Neural progenitor cell (in vitro differentiated cells): Measurements from ENCODE around the gene SPATA24. TPM values are rescaled to one million over a fixed set of nuclear protein-coding genes. Genes with fewer than 3 reads are reported as not detected.

Experiments used
- DNase-seq: peaks from one replicate; pipeline ENCODE4 v3.0.0-alpha.2; 2016; ENCODE audit warnings: low spot score
- H2AFZ ChIP-seq: fragments of 200-600 bp; sonication (generic); replicated peaks from 2 replicates; pipeline ENCODE4 v1.6.1; 2016; ENCODE audit warnings: antibody characterized with exemption
- H3F3A ChIP-seq: fragments of 200-600 bp; sonication (generic); 2 replicates; pipeline ENCODE4 v1.6.1; 2016; ENCODE audit warnings: antibody characterized with exemption, low read depth
- H3K27ac ChIP-seq: fragments of 200-600 bp; sonication (generic); 2 replicates; pipeline ENCODE4 v1.5.1; 2016; ENCODE audit warnings: mild to moderate bottlenecking
- H3K27me3 ChIP-seq: fragments of 200-600 bp; sonication (generic); 2 replicates; pipeline ENCODE4 v1.6.1; 2016; ENCODE audit warnings: mild to moderate bottlenecking, moderate library complexity
- H3K36me3 ChIP-seq: fragments of 200-600 bp; sonication (generic); 2 replicates; pipeline ENCODE4 v1.5.1; 2016
- H3K4me1 ChIP-seq: fragments of 200-600 bp; sonication (generic); 2 replicates; pipeline ENCODE4 v1.6.1; 2016; ENCODE audit warnings: mixed run types
- H3K4me2 ChIP-seq: fragments of 200-600 bp; sonication (generic); 2 replicates; pipeline ENCODE4 v1.6.1; 2016
- H3K4me3 ChIP-seq: fragments of 200-600 bp; sonication (generic); 2 replicates; pipeline ENCODE4 v1.5.1; 2016
- H3K79me2 ChIP-seq: fragments of 200-600 bp; sonication (generic); 2 replicates; pipeline ENCODE4 v1.6.1; 2016; ENCODE audit warnings: low read depth
- H3K9ac ChIP-seq: fragments of 200-600 bp; sonication (generic); 2 replicates; pipeline ENCODE4 v1.6.1; 2016
- H3K9me3 ChIP-seq: fragments of 200-600 bp; sonication (generic); 2 replicates; pipeline ENCODE4 v1.5.1; 2016; ENCODE audit warnings: low read depth
- H4K20me1 ChIP-seq: fragments of 200-600 bp; sonication (generic); 2 replicates; pipeline ENCODE4 v1.6.1; 2016; ENCODE audit warnings: low read depth
- H3K27ac Mint-ChIP-seq: 3 replicates; pipeline ENCODE4 v1.8.0; 2021; ENCODE audit warnings: mixed read lengths
- H3K27me3 Mint-ChIP-seq: 2 replicates; pipeline ENCODE4 v1.8.0; 2022; ENCODE audit warnings: low read depth, mild to moderate bottlenecking, inconsistent platforms, moderate library complexity, mixed read lengths; ENCODE audit not compliant: insufficient read depth
- H3K36me3 Mint-ChIP-seq: 3 replicates; pipeline ENCODE4 v1.8.0; 2021; ENCODE audit warnings: mixed read lengths
- H3K4me1 Mint-ChIP-seq: 3 replicates; pipeline ENCODE4 v1.8.0; 2021; ENCODE audit warnings: mixed read lengths
- H3K4me3 Mint-ChIP-seq: 3 replicates; pipeline ENCODE4 v1.8.0; 2021; ENCODE audit warnings: mild to moderate bottlenecking, moderate library complexity, mixed read lengths
- H3K9me3 Mint-ChIP-seq: 3 replicates; pipeline ENCODE4 v1.8.0; 2020; ENCODE audit warnings: mixed read lengths
- CTCF ChIP-seq: fragments of 200-600 bp; sonication (generic); IDR thresholded peaks from 2 replicates; pipeline ENCODE4 v1.5.1; 2017; ENCODE audit warnings: antibody characterized with exemption, mild to moderate bottlenecking
- EZH2 ChIP-seq: fragments of 200-600 bp; sonication (generic); IDR thresholded peaks from 2 replicates; pipeline ENCODE4 v1.6.1; 2017; ENCODE audit warnings: antibody characterized with exemption, mild to moderate bottlenecking, moderate library complexity
- EZH2phosphoT487 ChIP-seq: fragments of 200-600 bp; sonication (generic); IDR thresholded peaks from 2 replicates; pipeline ENCODE4 v1.6.1; 2017; ENCODE audit warnings: antibody characterized with exemption
- total RNA-seq: library from RNA; depleted of rRNA; stranded (reverse); fragments of >200 nt; gene quantifications from 2 replicates; pipeline ENCODE4 v1.2.3, GENCODE V29; 2015; ENCODE audit warnings: low replicate concordance

SPATA24 gene
- total RNA-seq, 1 donor from 2014 or later, result 15.2 TPM

- no peaks in the 10 kb centered on the region for H4K20me1 ChIP-seq
- no peak overlapping the region for H3K27ac ChIP-seq
- no peaks in the 10 kb centered on the region for H3K36me3 ChIP-seq
- no peaks in the 10 kb centered on the region for H3K9me3 Mint-ChIP-seq
- H3K27me3 Mint-ChIP-seq, result no peaks in the 10 kb centered on the region
- no peak overlapping the region for H3K4me3 Mint-ChIP-seq
- H3K4me1 ChIP-seq, result peaks cover 14% of the 10 kb centered on the region
- no peaks in the 10 kb centered on the region for H3K79me2 ChIP-seq
- H2AFZ ChIP-seq, result no peak overlapping the region
- H3K4me3 ChIP-seq, result no peak overlapping the region
- H3K27me3 ChIP-seq, result no peaks in the 10 kb centered on the region
- peaks cover 14% of the 10 kb centered on the region for H3F3A ChIP-seq
- no peak overlapping the region for H3K9ac ChIP-seq
- H3K9me3 ChIP-seq, result no peaks in the 10 kb centered on the region
- H3K27ac Mint-ChIP-seq, result no peak overlapping the region
- TF ChIP-seq EZH2, result no peak
- TF ChIP-seq EZH2phosphoT487, result no peak
- no peak for TF ChIP-seq CTCF
- H3K4me2 ChIP-seq, result no peak overlapping the region
- H3K36me3 Mint-ChIP-seq, result peaks cover 25% of the 10 kb centered on the region
- peaks cover 6% of the 10 kb centered on the region for H3K4me1 Mint-ChIP-seq
- DNase-seq, result no peak
Observed at GRCh38 chr5:139425497-139425896, 21.6 kb upstream of the SPATA24 start.

GRCh38 chr5:139422307-139422893, 18.5 kb upstream of the SPATA24 start:
- H3K9me3 Mint-ChIP-seq, result no peaks in the 10 kb centered on the region
- H3K9me3 ChIP-seq, result no peaks in the 10 kb centered on the region
- H3K4me3 ChIP-seq, result no peak overlapping the region
- DNase-seq, result peak; percentile 69
- H3F3A ChIP-seq, result peaks cover 42% of the 10 kb centered on the region
- no peaks in the 10 kb centered on the region for H3K27me3 Mint-ChIP-seq
- peaks cover 26% of the 10 kb centered on the region for H3K4me1 Mint-ChIP-seq
- no peaks in the 10 kb centered on the region for H3K79me2 ChIP-seq
- TF ChIP-seq CTCF (peak; percentile 93), EZH2phosphoT487 (no peak), EZH2 (no peak)
- no peak overlapping the region for H3K4me2 ChIP-seq
- no peak overlapping the region for H3K9ac ChIP-seq
- no peak overlapping the region for H3K27ac ChIP-seq
- H3K36me3 ChIP-seq, result no peaks in the 10 kb centered on the region
- H3K27ac Mint-ChIP-seq, result no peak overlapping the region
- H4K20me1 ChIP-seq, result no peaks in the 10 kb centered on the region
- H3K4me3 Mint-ChIP-seq, result no peak overlapping the region
- H3K36me3 Mint-ChIP-seq, result peaks cover 21% of the 10 kb centered on the region
- H2AFZ ChIP-seq, result no peak overlapping the region
- H3K27me3 ChIP-seq, result no peaks in the 10 kb centered on the region
- H3K4me1 ChIP-seq, result peaks cover 38% of the 10 kb centered on the region

GRCh38 chr5:139419226-139420192, 15.6 kb upstream of the SPATA24 start:
- H3K4me3 Mint-ChIP-seq, result no peak overlapping the region
- no peak overlapping the region for H3K9ac ChIP-seq
- DNase-seq, result peak; percentile 80

More at GRCh38 chr5:139419226-139420192, 15.6 kb upstream of the SPATA24 start:
- peak overlapping the region; percentile 82 for H3K27ac ChIP-seq
- H3K36me3 ChIP-seq, result no peaks in the 10 kb centered on the region
- no peaks in the 10 kb centered on the region for H3K9me3 ChIP-seq
- Mint-ChIP-seq H3K27ac (no peak overlapping the region), H3K4me1 (peaks cover 26% of the 10 kb centered on the region), H3K36me3 (peaks cover 18% of the 10 kb centered on the region), H3K27me3 (no peaks in the 10 kb centered on the region), H3K9me3 (no peaks in the 10 kb centered on the region)
- no peaks in the 10 kb centered on the region for H3K79me2 ChIP-seq
- no peaks in the 10 kb centered on the region for H3K27me3 ChIP-seq
- H3F3A ChIP-seq, result peaks cover 42% of the 10 kb centered on the region
- H2AFZ ChIP-seq, result no peak overlapping the region
- H3K4me2 ChIP-seq, result peak overlapping the region; percentile 77
- peaks cover 38% of the 10 kb centered on the region for H3K4me1 ChIP-seq
- peak overlapping the region; percentile 24 for H3K4me3 ChIP-seq
- H4K20me1 ChIP-seq, result no peaks in the 10 kb centered on the region
- TF ChIP-seq EZH2 (no peak), EZH2phosphoT487 (peak; percentile 69)
